GM18951 (cell line): Measurements from ENCODE around the gene SEMA4C.

ENCODE experiments used
- POLR2A ChIP-seq: IDR thresholded peaks from 4 replicates; pipeline ENCODE4 v1.6.1; 2011; ENCODE audit warnings: mild to moderate bottlenecking; ENCODE audit not compliant: insufficient read length, insufficient read depth; ENCODE audit errors: extremely low read depth
- in situ Hi-C: fragments of 300-500 bp; cut with MboI; formaldehyde crosslinking; loops from one replicate; pipeline ENCODE4 v1.12.0; 2022; ENCODE audit warnings: low sequenced_read_pairs, mixed read lengths, inconsistent platforms; ENCODE audit not compliant: unreplicated experiment

The SEMA4C gene

DNA sequence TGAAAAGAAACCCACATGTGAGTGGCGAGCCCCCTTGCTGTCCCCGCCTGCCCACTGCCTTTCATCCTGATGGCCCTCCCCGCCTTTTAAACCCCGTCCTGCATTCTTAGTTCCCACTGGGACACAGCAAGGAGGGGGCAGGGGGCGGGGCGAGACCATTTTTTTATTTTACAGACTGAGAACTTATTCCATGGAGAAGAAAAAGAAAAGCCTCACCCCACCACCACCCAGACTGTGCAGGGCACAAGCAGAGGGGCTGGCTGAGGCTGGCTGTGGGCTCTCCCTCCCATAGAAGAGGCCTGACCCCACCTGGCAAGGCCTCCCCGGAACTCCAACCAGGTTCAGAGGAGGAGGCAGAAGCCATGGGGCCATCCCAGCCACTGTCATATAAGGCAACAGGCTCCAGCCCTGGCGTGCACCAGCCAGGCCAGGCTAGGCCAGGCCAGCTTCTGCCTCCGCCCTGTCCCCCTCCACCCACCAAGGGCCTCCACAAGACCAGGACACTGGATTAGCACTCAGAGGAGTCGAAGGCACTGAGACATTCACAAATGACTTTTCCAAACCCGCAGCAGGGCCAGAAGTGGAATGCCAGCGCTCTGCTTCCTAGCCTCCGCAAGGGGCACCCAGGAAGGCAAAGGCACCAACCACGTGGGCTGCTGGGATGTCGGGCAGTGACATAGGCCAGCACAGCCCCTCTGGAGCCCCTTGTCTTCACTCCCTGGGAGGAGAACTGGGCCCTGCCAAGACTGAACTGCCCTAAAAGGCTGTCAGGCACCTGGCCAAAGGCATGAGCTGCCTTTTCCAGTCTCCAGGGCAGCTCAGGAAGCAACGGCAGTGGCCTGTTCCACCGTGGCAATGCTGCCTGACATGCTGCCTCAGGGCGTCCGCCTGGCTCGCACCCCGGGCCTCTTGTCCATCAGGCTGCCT is 37.5 kb upstream of the SEMA4C start:
- TF ChIP-seq POLR2A, result no peak
- in situ Hi-C loops, result no loop called here

DNA sequence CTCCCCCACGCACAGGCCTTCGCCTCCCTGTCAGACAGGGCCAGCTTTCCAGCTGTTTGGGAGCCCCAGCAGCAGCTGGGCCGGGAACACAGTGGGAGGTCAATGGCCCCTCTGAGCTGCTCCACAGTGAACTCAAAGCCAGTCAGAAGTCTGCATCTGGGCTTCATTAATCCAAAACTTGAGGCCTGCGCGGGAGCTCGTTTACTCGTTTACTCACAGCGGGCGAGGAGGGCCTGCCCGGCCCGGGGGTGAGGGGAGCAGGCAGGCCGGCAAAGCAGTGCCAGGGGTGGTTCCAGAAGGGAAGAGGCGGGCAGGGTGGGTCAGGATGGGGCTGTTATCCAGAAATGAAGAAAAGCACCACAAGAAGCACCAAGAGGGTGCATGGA is 36.8 kb upstream of the SEMA4C start:
- in situ Hi-C loops, result no loop called here
- TF ChIP-seq POLR2A, result no peak

DNA sequence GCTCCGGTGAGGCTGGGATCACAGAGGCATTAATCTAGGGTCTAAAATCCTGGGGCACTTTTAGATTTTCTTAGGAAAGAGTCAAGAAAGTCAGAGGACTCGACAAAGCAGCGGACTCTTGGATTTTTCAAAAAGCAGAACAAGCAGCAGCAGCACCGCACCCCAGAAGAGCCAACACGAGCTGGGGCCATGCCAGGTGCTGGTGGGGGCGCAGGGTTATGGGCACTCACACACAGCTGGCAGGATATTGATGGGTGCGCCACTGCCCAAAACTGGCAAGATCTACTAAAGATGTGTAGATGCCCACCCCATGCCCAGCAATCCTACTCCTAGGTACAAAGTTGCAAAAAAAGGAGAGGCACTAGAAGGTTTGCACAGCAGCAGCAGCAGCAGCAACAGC is 33.9 kb upstream of the SEMA4C start:
- in situ Hi-C loops, result no loop called here
- no peak for TF ChIP-seq POLR2A

DNA sequence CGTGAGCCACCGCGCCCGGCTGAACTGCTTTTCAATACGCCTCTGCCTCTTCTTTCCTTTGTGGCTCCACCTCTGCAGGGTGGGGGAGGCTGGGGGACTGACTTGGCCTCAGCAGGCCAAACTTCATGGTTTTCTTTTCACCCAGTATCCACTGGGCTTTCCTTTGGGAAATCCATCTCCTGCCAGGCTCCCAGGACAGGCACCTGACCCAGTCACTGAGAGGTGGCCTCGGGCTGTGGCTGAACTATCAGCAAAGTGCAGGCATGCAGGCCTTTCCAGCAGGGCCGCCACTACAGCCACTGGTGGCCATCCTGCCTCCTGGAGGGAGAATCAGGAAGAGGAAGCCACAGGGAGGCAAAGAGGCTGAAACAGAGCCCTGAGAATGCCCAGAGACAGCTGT is 33.4 kb upstream of the SEMA4C start:
- no peak for TF ChIP-seq POLR2A
- in situ Hi-C loops, result no loop called here

DNA sequence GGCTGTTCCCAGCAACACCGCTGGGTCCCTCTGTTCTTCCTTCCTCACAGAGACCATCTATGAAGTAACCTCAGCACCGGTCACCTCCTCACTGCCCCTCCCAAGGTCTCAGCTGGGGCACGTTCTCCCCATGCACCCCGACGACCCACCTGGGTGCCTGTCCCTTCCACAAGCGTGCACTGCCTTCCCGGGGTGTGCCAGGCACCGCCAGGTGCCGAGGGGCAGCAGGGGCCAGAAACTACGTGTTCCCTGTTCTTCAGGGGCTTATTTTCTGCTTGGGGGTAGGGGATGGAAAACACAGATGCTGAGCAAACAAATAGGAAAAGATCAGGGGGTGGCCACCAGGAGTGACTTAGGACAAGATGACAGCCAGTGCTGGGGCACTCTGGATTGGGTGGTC is 30.4 kb upstream of the SEMA4C start:
- TF ChIP-seq POLR2A, result no peak
- in situ Hi-C loops, result no loop called here

DNA sequence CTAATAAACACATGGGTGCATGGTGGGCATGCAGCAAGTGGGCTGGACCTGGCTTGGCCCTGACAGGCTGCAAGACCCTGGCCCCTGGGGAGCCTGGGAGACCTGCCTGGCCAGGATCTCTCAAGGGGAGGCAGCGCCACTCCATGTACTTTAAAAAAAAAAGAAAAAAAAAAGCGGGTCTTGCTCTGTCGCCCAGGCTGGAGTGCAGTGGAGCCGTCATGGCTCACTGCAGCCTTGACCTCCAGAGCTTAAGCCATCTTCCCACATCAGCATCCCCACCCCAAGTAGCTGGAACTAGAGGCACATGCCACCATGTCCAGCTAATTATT is 29.5 kb upstream of the SEMA4C start:
- in situ Hi-C loops, result no loop called here
- no peak for TF ChIP-seq POLR2A

GRCh38 chr2:96898641-96899412 is 28.9 kb upstream of the SEMA4C start:
- in situ Hi-C loops, result no loop called here
- no peak for TF ChIP-seq POLR2A

DNA sequence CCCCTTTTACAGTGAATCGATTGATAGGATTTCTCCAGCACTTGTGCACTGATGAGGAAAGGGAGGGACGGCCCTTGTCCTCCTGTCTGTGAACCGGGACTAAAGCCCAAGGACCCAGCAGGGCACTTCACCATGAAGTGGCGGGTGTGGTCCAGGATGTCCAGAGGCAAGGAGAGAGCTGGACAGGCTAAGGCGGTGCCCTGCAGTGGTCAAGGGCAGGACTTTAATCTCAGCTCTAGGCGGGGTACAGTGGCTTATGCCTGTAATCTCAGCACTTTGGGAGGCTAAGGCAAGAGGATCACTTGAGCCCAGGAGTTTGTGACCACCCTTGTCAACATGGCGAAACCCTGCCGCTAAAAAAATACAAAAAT is 28.2 kb upstream of the SEMA4C start:
- in situ Hi-C loops, result no loop called here

GRCh38 chr2:96897491-96898134 is 27.7 kb upstream of the SEMA4C start:
- no peak for TF ChIP-seq POLR2A
- in situ Hi-C loops, result no loop called here

More for the DNA sequence above, 28.2 kb upstream of the SEMA4C start:
- no peak for TF ChIP-seq POLR2A

GRCh38 chr2:96895746-96896651 is 26.1 kb upstream of the SEMA4C start:
- TF ChIP-seq POLR2A, result no peak
- in situ Hi-C loops, result no loop called here

- TF ChIP-seq POLR2A, result no peak
- in situ Hi-C loops, result no loop called here
These were observed 25.3 kb upstream of the SEMA4C start for GRCh38 chr2:96895032-96895745.

DNA sequence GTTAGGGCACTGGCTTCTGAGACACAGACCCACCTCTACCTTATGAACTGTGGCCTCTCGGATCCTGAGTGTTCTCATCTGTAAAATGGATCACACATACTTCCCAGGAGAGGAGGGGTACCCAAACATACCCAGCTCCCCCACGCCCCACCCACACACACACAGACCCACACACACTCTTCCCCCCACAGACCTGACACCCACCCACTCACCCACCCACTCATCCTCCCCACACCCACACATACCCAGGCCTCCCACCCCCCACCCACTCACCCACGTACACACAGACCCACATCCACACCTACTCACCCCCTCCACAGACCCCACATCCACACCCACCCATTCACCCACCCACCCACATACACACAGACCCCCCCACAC is 24.3 kb upstream of the SEMA4C start:
- in situ Hi-C loops, result no loop called here
- TF ChIP-seq POLR2A, result no peak
